Tibial artery (tissue), 4 donors: ENCODE measurements around the gene PGM5.
"Not testable (repeated sequence)": the region's sequence is repeated elsewhere in the genome, so short reads cannot be mapped to it uniquely, and the experiment has no call there.

Experiments
- DNase-seq, 2 donors: peaks; one replicate each; pipeline ENCODE4 v3.0.0-alpha.2; 2019
- H3K27ac ChIP-seq, 2 donors: fragments of 200-600 bp; sonication (generic) in 1 of 2; 1 replicate in 1 of 2; 2 replicates in 1 of 2; pipeline ENCODE4 v1.5.1; 2018 to 2019; ENCODE audit warnings: mild to moderate bottlenecking in 1 of 2
- H3K27me3 ChIP-seq, 2 donors: fragments of 200-600 bp; sonication (generic) in 1 of 2; one replicate each; pipeline versions ENCODE4 v1.5.1 to v1.6.0; 2016 to 2019
- H3K36me3 ChIP-seq, 3 donors: fragments of 200-600 bp; sonication (generic) in 2 of 3; one replicate each; pipeline ENCODE4 v1.5.1; 2016 to 2019; ENCODE audit warnings: mild to moderate bottlenecking in 2 of 3
- H3K4me1 ChIP-seq, 4 donors: fragments of 200-600 bp; sonication (generic) in 2 of 4; 1 replicate in 3 of 4; 2 replicates in 1 of 4; pipeline ENCODE4 v1.5.1; 2016 to 2019
- H3K4me3 ChIP-seq, 2 donors: fragments of 200-600 bp; sonication (generic) in 1 of 2; 1 replicate in 1 of 2; 2 replicates in 1 of 2; pipeline ENCODE4 v1.5.1; 2018 to 2019; ENCODE audit warnings: mild to moderate bottlenecking in 2 of 2
- H3K9me3 ChIP-seq, 3 donors: fragments of 200-600 bp; sonication (generic) in 1 of 3; one replicate each; pipeline ENCODE4 v1.5.1; 2016 to 2019
- intact Hi-C: fragments of 100-400 bp; cut with DNase I; formaldehyde crosslinking; loops from one replicate; pipeline ENCODE4 v1.15.0; 2023; ENCODE audit warnings: low total_unique reads
- TF ChIP-seq, protein P1 (sequence below), 2 experiments: fragments of 200-600 bp in 1 of 2; fragments of 450-650 bp in 1 of 2; IDR thresholded peaks; one replicate each; pipeline ENCODE4 v1.5.1; 2017 to 2019; ENCODE audit warnings: antibody characterized with exemption in 2 of 2, mild to moderate bottlenecking in 1 of 2, moderate library complexity in 1 of 2

Gene PGM5

GRCh38 chr9:68342265-68343025 is 14.0 kb upstream of the PGM5 start:
- H3K4me3 ChIP-seq, H3K4me1 ChIP-seq, intact Hi-C loops, H3K27ac ChIP-seq, H3K36me3 ChIP-seq, H3K9me3 ChIP-seq, H3K27me3 ChIP-seq, DNase-seq: not testable (repeated sequence)
- TF ChIP-seq, protein P1, sequence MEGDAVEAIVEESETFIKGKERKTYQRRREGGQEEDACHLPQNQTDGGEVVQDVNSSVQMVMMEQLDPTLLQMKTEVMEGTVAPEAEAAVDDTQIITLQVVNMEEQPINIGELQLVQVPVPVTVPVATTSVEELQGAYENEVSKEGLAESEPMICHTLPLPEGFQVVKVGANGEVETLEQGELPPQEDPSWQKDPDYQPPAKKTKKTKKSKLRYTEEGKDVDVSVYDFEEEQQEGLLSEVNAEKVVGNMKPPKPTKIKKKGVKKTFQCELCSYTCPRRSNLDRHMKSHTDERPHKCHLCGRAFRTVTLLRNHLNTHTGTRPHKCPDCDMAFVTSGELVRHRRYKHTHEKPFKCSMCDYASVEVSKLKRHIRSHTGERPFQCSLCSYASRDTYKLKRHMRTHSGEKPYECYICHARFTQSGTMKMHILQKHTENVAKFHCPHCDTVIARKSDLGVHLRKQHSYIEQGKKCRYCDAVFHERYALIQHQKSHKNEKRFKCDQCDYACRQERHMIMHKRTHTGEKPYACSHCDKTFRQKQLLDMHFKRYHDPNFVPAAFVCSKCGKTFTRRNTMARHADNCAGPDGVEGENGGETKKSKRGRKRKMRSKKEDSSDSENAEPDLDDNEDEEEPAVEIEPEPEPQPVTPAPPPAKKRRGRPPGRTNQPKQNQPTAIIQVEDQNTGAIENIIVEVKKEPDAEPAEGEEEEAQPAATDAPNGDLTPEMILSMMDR (IDR thresholded peaks at IDR 0.05), result peak in 1 of 2 experiments; percentile 12

DNA sequence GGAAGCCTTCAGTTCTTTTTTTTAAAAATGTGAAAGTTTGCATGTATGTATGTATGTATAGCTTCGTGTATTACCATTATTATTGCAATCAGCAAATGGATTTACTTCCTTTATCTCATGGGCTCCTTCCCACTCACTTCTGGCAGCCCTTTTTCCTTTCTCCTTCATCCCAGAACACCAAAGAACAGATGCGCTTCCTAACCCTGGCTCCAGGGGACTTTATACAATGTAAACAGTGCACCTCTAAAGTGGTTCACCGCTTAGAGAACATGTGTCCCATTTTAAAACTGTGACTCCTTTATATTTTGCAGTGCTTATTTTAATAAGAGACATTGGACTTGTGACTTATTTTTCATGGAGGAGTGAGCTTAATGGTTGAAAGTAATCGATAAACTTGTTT is 13.2 kb upstream of the PGM5 start:
- H3K4me3 ChIP-seq, H3K27me3 ChIP-seq, H3K4me1 ChIP-seq, H3K9me3 ChIP-seq, intact Hi-C loops, H3K27ac ChIP-seq, H3K36me3 ChIP-seq, DNase-seq: not testable (repeated sequence)

GRCh38 chr9:68343992-68344391 is 12.4 kb upstream of the PGM5 start:
- H3K27ac ChIP-seq, DNase-seq, H3K36me3 ChIP-seq, intact Hi-C loops, H3K27me3 ChIP-seq, H3K4me3 ChIP-seq, H3K4me1 ChIP-seq, H3K9me3 ChIP-seq: not testable (repeated sequence)

DNA sequence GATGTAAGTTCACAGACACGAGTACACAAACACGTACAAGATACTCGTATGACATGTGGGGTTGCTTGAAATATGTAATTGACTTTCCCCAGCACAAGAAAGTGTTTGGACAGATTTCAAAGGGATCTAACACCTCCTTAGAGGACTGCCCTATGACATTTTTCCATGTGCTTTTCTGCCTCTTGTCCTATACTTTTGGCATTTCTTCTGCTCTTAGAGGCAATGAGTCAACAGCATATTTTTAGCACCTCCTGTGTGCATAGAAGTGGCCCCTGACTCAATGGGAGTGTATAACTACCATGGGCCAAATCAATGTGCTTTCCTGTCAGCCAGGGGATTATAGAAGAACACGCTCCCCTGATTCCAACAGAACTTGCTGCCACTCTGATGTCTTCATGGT is 4.7 kb upstream of the PGM5 start:
- H3K9me3 ChIP-seq, H3K4me3 ChIP-seq, H3K27me3 ChIP-seq, DNase-seq, intact Hi-C loops, H3K4me1 ChIP-seq, H3K36me3 ChIP-seq: not testable (repeated sequence)
- peak overlapping the region in 1 of 2 donors; percentile 6 for H3K27ac ChIP-seq

DNA sequence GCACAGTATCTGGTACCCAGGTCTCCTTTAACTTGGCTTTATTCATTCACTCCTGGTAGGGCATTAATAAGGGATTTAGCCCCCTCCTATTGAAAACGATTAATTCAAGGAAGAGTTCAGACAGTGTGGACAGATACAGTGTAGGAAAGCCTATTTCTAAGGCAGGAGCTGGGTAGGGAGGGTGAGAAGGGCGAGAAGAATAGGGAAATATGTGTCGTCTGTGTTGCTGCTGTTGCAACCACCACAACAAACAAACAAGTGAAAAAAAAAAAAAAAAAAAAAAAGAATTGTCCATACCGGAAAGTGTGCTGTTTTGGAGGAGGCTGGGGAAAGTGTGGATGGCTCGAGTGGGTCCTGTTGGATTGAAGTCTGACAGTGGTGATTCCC is 425 bp upstream of the PGM5 start:
- H3K36me3 ChIP-seq, H3K27me3 ChIP-seq, H3K9me3 ChIP-seq, intact Hi-C loops, DNase-seq: not testable (repeated sequence)
- Histone ChIP-seq H3K27ac (peak overlapping the region; percentile 93 to 94), H3K4me1 (peaks cover 0 to 18% (median 0%) of the 10 kb centered on the region in 4 donors), H3K4me3 (peak overlapping the region; percentile 79 to 94)

GRCh38 chr9:68357119-68357714 is 806 bp downstream of the PGM5 start:
- Histone ChIP-seq H3K4me1 (peaks cover 0 to 14% (median 0%) of the 10 kb centered on the region in 4 donors), H3K27ac (peak overlapping the region; percentile 93 to 94), H3K4me3 (peak overlapping the region; percentile 79 to 94)
- H3K9me3 ChIP-seq, intact Hi-C loops, H3K36me3 ChIP-seq, H3K27me3 ChIP-seq: not testable (repeated sequence)
- peak in 1 of 2 donors; percentile 68 for DNase-seq

- H3K4me1 ChIP-seq, H3K9me3 ChIP-seq, H3K36me3 ChIP-seq, DNase-seq, H3K4me3 ChIP-seq, H3K27ac ChIP-seq, intact Hi-C loops, H3K27me3 ChIP-seq: not testable (repeated sequence)
Observed at GRCh38 chr9:68366933-68367547, 10.6 kb downstream of the PGM5 start.

GRCh38 chr9:68375789-68376188 is 19.4 kb downstream of the PGM5 start:
- H3K4me1 ChIP-seq, H3K4me3 ChIP-seq, H3K9me3 ChIP-seq, intact Hi-C loops, H3K27ac ChIP-seq, H3K27me3 ChIP-seq, DNase-seq: not testable (repeated sequence)
- H3K36me3 ChIP-seq, result peaks cover 0 to 26% (median 18%) of the 10 kb centered on the region in 3 donors

DNA sequence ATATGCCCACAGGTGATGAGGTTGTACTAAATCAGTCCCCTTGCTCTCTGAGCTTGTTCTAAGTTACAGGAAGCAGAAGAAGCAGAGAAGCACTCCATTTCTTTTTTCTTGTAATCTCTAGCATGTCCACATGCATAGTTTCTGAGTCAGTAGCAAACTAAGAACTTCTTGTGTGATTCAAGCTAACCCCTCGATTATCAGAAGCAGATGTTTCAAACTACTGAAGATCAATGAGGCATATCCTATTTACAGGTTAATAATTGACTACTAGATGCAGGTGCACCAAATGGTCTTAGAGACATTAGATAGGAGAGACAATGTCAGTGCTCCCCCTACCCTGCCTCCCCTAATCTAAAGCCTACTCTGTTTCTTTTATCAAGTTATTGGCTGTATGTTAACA is 21.3 kb downstream of the PGM5 start:
- H3K27ac ChIP-seq, DNase-seq, H3K27me3 ChIP-seq, H3K4me3 ChIP-seq, intact Hi-C loops, H3K9me3 ChIP-seq, H3K4me1 ChIP-seq: not testable (repeated sequence)
- peaks cover 0 to 17% (median 11%) of the 10 kb centered on the region in 3 donors for H3K36me3 ChIP-seq

DNA sequence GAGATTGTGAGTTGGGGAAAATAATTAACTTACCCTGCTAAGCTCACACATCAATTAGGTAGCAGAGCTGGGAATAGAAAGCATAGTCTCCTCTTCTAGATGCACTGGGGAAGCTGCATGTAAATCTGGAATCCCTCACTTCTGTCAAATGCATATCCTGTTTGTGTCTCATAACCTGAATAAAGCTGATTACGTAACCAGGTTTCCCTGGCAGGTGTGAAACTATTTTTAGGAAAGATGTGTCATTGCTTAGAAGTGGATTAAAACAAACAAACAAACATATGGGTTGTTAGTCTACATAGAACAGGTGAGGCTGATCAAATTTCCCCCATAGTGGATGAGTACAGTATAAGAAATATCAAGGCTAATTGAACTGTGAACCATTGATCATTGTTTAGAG is 27.5 kb downstream of the PGM5 start:
- H3K27ac ChIP-seq, H3K27me3 ChIP-seq, H3K4me3 ChIP-seq, DNase-seq, H3K4me1 ChIP-seq, H3K9me3 ChIP-seq, intact Hi-C loops: not testable (repeated sequence)
- H3K36me3 ChIP-seq, result peaks cover 0 to 47% (median 10%) of the 10 kb centered on the region in 3 donors

- H3K9me3 ChIP-seq, H3K4me3 ChIP-seq, DNase-seq, intact Hi-C loops, H3K27ac ChIP-seq, H3K27me3 ChIP-seq: not testable (repeated sequence)
- Histone ChIP-seq H3K4me1 (peaks cover 0 to 17% (median 0%) of the 10 kb centered on the region in 4 donors), H3K36me3 (peaks cover 3 to 51% (median 22%) of the 10 kb centered on the region in 3 donors)
Observed at GRCh38 chr9:68389558-68389957, 33.1 kb downstream of the PGM5 start.

DNA sequence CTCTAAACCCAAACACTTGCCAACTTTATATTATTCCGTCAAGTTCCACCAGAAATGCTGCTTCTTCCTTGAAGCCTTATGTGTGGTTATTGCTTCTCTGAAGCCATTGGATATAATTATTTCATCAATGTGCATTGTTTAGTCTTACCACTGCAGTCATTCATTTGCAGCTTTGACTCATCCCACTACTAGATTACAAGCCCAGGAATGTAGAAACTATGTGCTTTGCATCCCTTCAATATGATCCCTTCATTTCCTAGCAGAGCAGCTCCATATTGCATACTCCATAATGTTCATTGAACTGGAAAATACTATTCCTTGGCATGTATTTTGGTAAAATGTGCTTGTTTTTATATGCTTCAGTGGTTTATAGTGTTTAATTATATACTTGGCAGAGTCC is 34.3 kb downstream of the PGM5 start:
- intact Hi-C loops, result not testable (repeated sequence)

More for the DNA sequence above, 34.3 kb downstream of the PGM5 start:
- H3K9me3 ChIP-seq, H3K27ac ChIP-seq, DNase-seq, H3K4me3 ChIP-seq, H3K27me3 ChIP-seq: not testable (repeated sequence)
- Histone ChIP-seq H3K4me1 (peaks cover 0 to 17% (median 0%) of the 10 kb centered on the region in 4 donors), H3K36me3 (peaks cover 3 to 44% (median 22%) of the 10 kb centered on the region in 3 donors)
